GM12878 (cell line): ENCODE data around the gene RGCC. TPM values are rescaled to one million over a fixed set of nuclear protein-coding genes. Genes with fewer than 3 reads are reported as not detected.

ENCODE experiments used
- ATAC-seq: fragments of 200-7000 bp; cut with Tn5 transposase; 3 replicates; pipeline ENCODE4 v1.9.1; 2020; ENCODE audit warnings: mild to moderate bottlenecking, moderate library complexity
- BruUV-seq: library from RNA; stranded (reverse); fragments of 400-500 nt; replicated peaks from 2 replicates; lab custom pipeline; 2021; lab: Mats Ljungman, UMichigan
- CTCF ChIA-PET: fragments of 300-600 bp; sonication (Branson Sonifier 250); formaldehyde crosslinking; extraction: SDS; loops from one replicate; lab custom pipeline; 2021; ENCODE audit warnings: inconsistent platforms; lab: Yijun Ruan, JAX
- POLR2A ChIA-PET: fragments of 350-600 bp; formaldehyde crosslinking; extraction: SDS; loops from one replicate; lab custom pipeline; 2021; ENCODE audit warnings: inconsistent platforms; lab: Charles Lee
- RAD21 ChIA-PET: fragments of 300-600 bp; sonication (Branson Sonifier 250); formaldehyde crosslinking; loops from one replicate; lab custom pipeline; 2023; ENCODE audit warnings: antibody characterized with exemption; ENCODE audit not compliant: unreplicated experiment; lab: Charles Lee
- SMC1A ChIA-PET: fragments of 300-600 bp; sonication (Branson Sonifier 250); formaldehyde crosslinking; loops from one replicate; lab custom pipeline; 2023; ENCODE audit not compliant: unreplicated experiment, uncharacterized antibody; lab: Charles Lee
- DNase-seq: peaks from one replicate; pipeline ENCODE4 v3.0.0-alpha.2; 2011; ENCODE audit warnings: low read depth, low spot score
- FAIRE-seq: peaks from 3 replicates; lab custom pipeline; 2011; peaks lifted over from hg19 to GRCh38; lab: Jason Lieb, UNC
- H2AFZ ChIP-seq: 2 replicates; pipeline ENCODE4 v1.6.0; 2011; ENCODE audit warnings: low read depth, low read length, control low read depth; ENCODE audit not compliant: control insufficient read depth
- H3K27ac ChIP-seq: 2 replicates; pipeline ENCODE4 v1.5.1; 2011; ENCODE audit warnings: control low read depth; ENCODE audit not compliant: control insufficient read depth, insufficient read depth
- H3K27me3 ChIP-seq, 2 experiments: replicated peaks in 1 of 2; 2 replicates each; pipeline versions ENCODE4 v1.6.0 to v1.6.1; 2011; ENCODE audit warnings: low read length in 1 of 2; ENCODE audit not compliant: control insufficient read depth in 2 of 2, insufficient read depth in 2 of 2
- H3K36me3 ChIP-seq, 2 experiments: 2 replicates each; pipeline ENCODE4 v1.5.1; 2011; ENCODE audit warnings: low read length in 1 of 2; ENCODE audit not compliant: control insufficient read depth in 2 of 2, insufficient read depth in 2 of 2
- H3K4me1 ChIP-seq: 2 replicates; pipeline ENCODE4 v1.6.1; 2011; ENCODE audit warnings: mild to moderate bottlenecking, low read length, moderate library complexity, mixed read lengths; ENCODE audit not compliant: control insufficient read depth, insufficient read depth
- H3K4me2 ChIP-seq: 2 replicates; pipeline ENCODE4 v1.6.0; 2011; ENCODE audit warnings: control low read depth; ENCODE audit not compliant: control insufficient read depth, insufficient read depth
- H3K4me3 ChIP-seq: fragments of 200-600 bp; sonication (generic); 2 replicates; pipeline ENCODE4 v1.5.1; 2016
- H3K79me2 ChIP-seq: 2 replicates; pipeline ENCODE4 v1.6.0; 2011; ENCODE audit warnings: low read length; ENCODE audit not compliant: control insufficient read depth, insufficient read depth
- H3K9ac ChIP-seq: 2 replicates; pipeline ENCODE4 v1.8.0; 2011; ENCODE audit warnings: low read length, control low read depth, mixed read lengths; ENCODE audit not compliant: control insufficient read depth, insufficient read depth
- H3K9me3 ChIP-seq: replicated peaks from 3 replicates; pipeline ENCODE4 v1.5.1; 2011; ENCODE audit warnings: mild to moderate bottlenecking, low read length; ENCODE audit not compliant: control insufficient read depth, insufficient read depth
- H4K20me1 ChIP-seq: 2 replicates; pipeline ENCODE4 v1.6.0; 2011; ENCODE audit not compliant: control insufficient read depth, insufficient read depth
- ATF7 ChIP-seq: fragments of 450-650 bp; IDR thresholded peaks from 2 replicates; pipeline ENCODE4 v1.6.1; 2016; ENCODE audit warnings: low read depth, mild to moderate bottlenecking
- FOXK2 ChIP-seq: fragments of 450-650 bp; IDR thresholded peaks from 2 replicates; pipeline ENCODE4 v1.6.1; 2017; ENCODE audit warnings: mild to moderate bottlenecking, moderate library complexity
- HCFC1 ChIP-seq: fragments of 150-350 bp; IDR thresholded peaks from 2 replicates; pipeline ENCODE4 v1.6.1; 2014; ENCODE audit warnings: low read length
- HDAC2 ChIP-seq: fragments of 200-600 bp; sonication (generic); IDR thresholded peaks from 2 replicates; pipeline ENCODE4 v1.6.1; 2017
- IKZF2 ChIP-seq, 2 experiments: fragments of 450-650 bp; IDR thresholded peaks; 2 replicates each; pipeline ENCODE4 v1.6.1; 2017; ENCODE audit warnings: mild to moderate bottlenecking in 2 of 2, moderate library complexity in 2 of 2
- IRF4 ChIP-seq: IDR thresholded peaks from 2 replicates; pipeline ENCODE4 v1.6.1; 2011; ENCODE audit warnings: low read depth, low read length
- MLLT1 ChIP-seq: fragments of 450-650 bp; IDR thresholded peaks from 2 replicates; pipeline ENCODE4 v1.6.1; 2016; ENCODE audit warnings: mild to moderate bottlenecking
- MTA2 ChIP-seq: fragments of 450-650 bp; IDR thresholded peaks from 2 replicates; pipeline ENCODE4 v1.6.1; 2016; ENCODE audit warnings: low read depth, mild to moderate bottlenecking, moderate library complexity
- MXI1 ChIP-seq: fragments of 150-350 bp; IDR thresholded peaks from 2 replicates; pipeline ENCODE4 v1.6.1; 2011; ENCODE audit warnings: low read depth, mild to moderate bottlenecking, inconsistent platforms, low read length, improper control_type of control experiment
- NFIC ChIP-seq: IDR thresholded peaks from 2 replicates; pipeline ENCODE4 v1.6.1; 2012; ENCODE audit warnings: low read depth, mild to moderate bottlenecking, inconsistent platforms, low read length, moderate library complexity
- NR2C1 ChIP-seq: fragments of 450-650 bp; IDR thresholded peaks from 2 replicates; pipeline ENCODE4 v1.6.1; 2017; ENCODE audit warnings: antibody characterized with exemption, mild to moderate bottlenecking, moderate library complexity
- POLR2A ChIP-seq: IDR thresholded peaks from 2 replicates; pipeline ENCODE4 v1.6.1; 2011; ENCODE audit warnings: low read depth, mild to moderate bottlenecking, low read length
- POLR2AphosphoS2 ChIP-seq: IDR thresholded peaks from 2 replicates; pipeline ENCODE4 v1.6.1; 2011; ENCODE audit warnings: low read depth, mild to moderate bottlenecking, low read length, improper control_type of control experiment, moderate library complexity
- RB1 ChIP-seq: fragments of 450-650 bp; formaldehyde crosslinking; IDR thresholded peaks from 2 replicates; pipeline ENCODE4 v1.6.1; 2017; ENCODE audit warnings: mild to moderate bottlenecking, borderline replicate concordance
- SP1 ChIP-seq: IDR thresholded peaks from one replicate; pipeline ENCODE4 v1.6.1; 2011; ENCODE audit warnings: low read depth, low read length
- SRF ChIP-seq, 2 experiments: IDR thresholded peaks; 2 replicates each; pipeline ENCODE4 v1.6.1; 2011; ENCODE audit warnings: low read depth in 2 of 2, low read length in 2 of 2, mild to moderate bottlenecking in 1 of 2, moderate library complexity in 1 of 2
- TCF3 ChIP-seq: IDR thresholded peaks from 2 replicates; pipeline ENCODE4 v1.6.1; 2012; ENCODE audit warnings: low read depth, mild to moderate bottlenecking, low read length, borderline replicate concordance; ENCODE audit not compliant: insufficient read depth
- ZNF207 ChIP-seq: fragments of 450-650 bp; IDR thresholded peaks from 2 replicates; pipeline ENCODE4 v1.6.1; 2014; ENCODE audit warnings: antibody characterized with exemption, mild to moderate bottlenecking, borderline replicate concordance
- WGBS: methylation state at CpG from one replicate; pipeline ENCODE4 v1.1.6; 2016; ENCODE audit warnings: low lambda C conversion rate; ENCODE audit not compliant: insufficient replicate concordance, insufficient coverage; ENCODE audit errors: missing lambda C conversion rate; 5-methylcytosine and 5-hydroxymethylcytosine counted together
- in situ Hi-C: fragments of 300-500 bp; cut with MboI; formaldehyde crosslinking; loops from 9 replicates; pipeline ENCODE4 v1.14.3; 2018; ENCODE audit warnings: mixed read lengths
- intact Hi-C: fragments of 100-400 bp; cut with micrococcal nuclease; formaldehyde crosslinking; loops from one replicate; pipeline ENCODE4 v1.14.2; 2022; ENCODE audit not compliant: unreplicated experiment
- polyA plus RNA-seq, 11 experiments: library from polyadenylated mRNA; depleted of rRNA in 4 of 11; unstranded in 6 of 11; stranded (reverse) in 5 of 11; fragments of >200 nt; fragmentation: Nextera tagmentation in 4 of 11; fragmentation: Illumina TruSeq in 1 of 11; extraction: Ambion mirVana in 4 of 11; extraction: Trizol in 1 of 11; gene quantifications; 1 replicate in 1 of 11; 2 replicates in 10 of 11; pipeline versions ENCODE4 v1.2.1 to v1.2.3, GENCODE V29; 2011 to 2016; ENCODE audit warnings: inconsistent platforms in 2 of 11, missing spikeins in 2 of 11, low read depth in 1 of 11
- total RNA-seq, 4 experiments: library from RNA; depleted of rRNA in 3 of 4; stranded (reverse); fragments of >200 nt in 3 of 4; fragmentation: Illumina TruSeq in 1 of 4; extraction: Trizol in 1 of 4; gene quantifications; 2 replicates each; pipeline versions ENCODE4 v1.2.1 to v1.2.3, GENCODE V29; 2013 to 2021

The RGCC gene
- total and polyA plus RNA-seq, 10 of the 15 experiments (the other 5 are each of a cell fraction or from before 2014, with no cell fraction given): 0.41 to 19.4 (median 9.9) TPM

- no TSS peak for BruUV-seq
- ATAC-seq (no peak), DNase-seq (no peak), FAIRE-seq (no peak)
- ChIA-PET SMC1A (no interaction called here), POLR2A (no interaction called here), CTCF (no interaction called here), RAD21 (no interaction called here)
- no peak overlapping the region for H3K9ac ChIP-seq
- H3K9me3 ChIP-seq: no peaks in the 10 kb centered on the region
- no peak overlapping the region for H3K4me2 ChIP-seq
- no peaks in the 10 kb centered on the region for H3K36me3 ChIP-seq
- no peaks in the 10 kb centered on the region for H3K27me3 ChIP-seq
- WGBS: 46% methylated on average over 3 of the region's 3 CpGs
- H3K27ac ChIP-seq: no peak overlapping the region
- H3K79me2 ChIP-seq: no peaks in the 10 kb centered on the region
- H3K4me1 ChIP-seq: no peaks in the 10 kb centered on the region; the same call in 1 of the 2 replicates
- no peak overlapping the region for H2AFZ ChIP-seq
- in situ Hi-C loops (no loop called here), intact Hi-C loops (no loop called here)
- no peak overlapping the region for H3K4me3 ChIP-seq
- H4K20me1 ChIP-seq: no peaks in the 10 kb centered on the region
- TF ChIP-seq TCF3 (no peak), NFIC (no peak), FOXK2 (no peak)
Observed at GRCh38 chr13:41516166-41516565, 58.8 kb downstream of the RGCC start.

- Histone ChIP-seq H3K79me2 (no peaks in the 10 kb centered on the region), H3K9me3 (no peaks in the 10 kb centered on the region), H3K4me1 (no peaks in the 10 kb centered on the region; the same call in 1 of the 2 replicates), H3K9ac (no peak overlapping the region), H3K27ac (no peak overlapping the region), H4K20me1 (no peaks in the 10 kb centered on the region), H3K36me3 (no peaks in the 10 kb centered on the region), H2AFZ (no peak overlapping the region), H3K4me2 (no peak overlapping the region), H3K4me3 (no peak overlapping the region), H3K27me3 (no peaks in the 10 kb centered on the region)
- ChIA-PET CTCF (no interaction called here), RAD21 (no interaction called here), SMC1A (no interaction called here), POLR2A (no interaction called here)
- no TSS peak for BruUV-seq
- DNase-seq (no peak), FAIRE-seq (no peak), ATAC-seq (no peak)
- in situ Hi-C loops (no loop called here), intact Hi-C loops (no loop called here)
- 60% methylated on average over 4 of the region's 4 CpGs for WGBS
- TF ChIP-seq MXI1 (no peak), SRF (IDR thresholded peaks at IDR 0.05; ENCODE audit: low read depth in 2 of 2, low read length in 2 of 2) (no peak), HDAC2 (no peak), ZNF207 (no peak), IRF4 (no peak), IKZF2 (IDR thresholded peaks at IDR 0.05) (no peak), MTA2 (no peak), NR2C1 (no peak), ATF7 (no peak), MLLT1 (no peak), RB1 (no peak), HCFC1 (no peak), POLR2A (no peak), POLR2AphosphoS2 (no peak), SP1 (no peak)
Observed at GRCh38 chr13:41516760-41517159, 59.4 kb downstream of the RGCC start.
